NCI-H1092 treated with DMSO at 0.1 percent for 48 hours (cell line): ENCODE data around the gene LRMDA.
A peak's percentile ranks its signal among the peaks of the same experiment; 100 is the strongest.

Source experiments
- DNase-seq: peaks from one replicate; lab custom pipeline; 2025; lab: John Stamatoyannopoulos, UW

The LRMDA gene

DNA sequence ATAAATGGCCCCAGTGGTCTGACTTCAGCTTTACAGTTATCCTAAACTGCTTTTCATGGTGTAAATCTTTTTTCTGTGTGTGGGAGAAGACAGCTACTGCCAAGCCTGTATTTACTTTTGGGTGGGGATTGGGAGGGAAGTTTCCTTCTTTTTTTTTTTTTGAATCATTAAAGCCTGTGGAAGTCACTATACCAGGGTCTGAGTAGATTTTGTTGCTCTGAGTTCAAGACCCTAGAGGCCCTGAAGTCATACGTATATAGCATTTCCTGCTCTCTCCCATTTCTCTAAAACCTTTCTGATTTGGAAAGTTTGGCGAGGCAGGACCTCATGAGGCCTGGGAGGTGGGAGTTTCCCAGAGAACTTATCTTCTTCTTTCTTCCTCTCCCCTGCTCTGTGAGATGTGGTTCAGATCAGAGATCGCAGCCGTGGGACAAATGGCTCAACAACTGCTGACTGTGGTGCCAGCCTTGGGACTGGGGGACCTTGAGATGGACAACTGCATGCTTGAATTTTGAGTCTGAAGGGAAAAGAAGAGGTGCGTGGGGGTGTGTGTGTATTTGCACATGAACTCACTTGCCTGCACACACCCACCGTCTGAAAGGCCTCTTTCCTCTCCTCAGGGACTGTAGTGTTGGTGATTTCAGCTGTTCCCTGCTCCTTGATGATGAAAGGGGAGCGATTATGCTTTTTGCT is 18.1 kb downstream of the LRMDA start:
- DNase-seq, result no peak

DNA sequence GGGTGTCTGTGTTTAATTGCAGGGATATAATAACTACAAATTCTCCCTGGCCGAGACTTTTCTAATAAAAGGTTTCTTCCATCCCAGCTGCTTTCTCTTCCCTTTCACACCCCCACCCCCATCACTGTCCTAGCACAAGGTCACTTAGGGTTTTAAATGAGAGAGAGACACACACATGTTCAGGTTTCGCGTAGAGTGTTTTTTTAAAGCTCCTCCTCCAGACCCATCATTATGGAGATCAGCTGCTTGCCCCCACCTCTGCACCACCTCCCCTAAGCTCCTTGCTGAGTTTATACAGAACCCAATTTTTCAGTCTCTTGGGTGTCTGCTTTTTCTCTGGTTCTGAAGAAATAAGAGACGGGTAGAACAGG is 18.6 kb downstream of the LRMDA start:
- DNase-seq, result peak; percentile 8

- DNase-seq, result no peak
Measured at GRCh38 chr10:75450644-75451640, 19.5 kb downstream of the LRMDA start.

- DNase-seq, result no peak
Measured at GRCh38 chr10:75451831-75452230, 20.4 kb downstream of the LRMDA start.

DNA sequence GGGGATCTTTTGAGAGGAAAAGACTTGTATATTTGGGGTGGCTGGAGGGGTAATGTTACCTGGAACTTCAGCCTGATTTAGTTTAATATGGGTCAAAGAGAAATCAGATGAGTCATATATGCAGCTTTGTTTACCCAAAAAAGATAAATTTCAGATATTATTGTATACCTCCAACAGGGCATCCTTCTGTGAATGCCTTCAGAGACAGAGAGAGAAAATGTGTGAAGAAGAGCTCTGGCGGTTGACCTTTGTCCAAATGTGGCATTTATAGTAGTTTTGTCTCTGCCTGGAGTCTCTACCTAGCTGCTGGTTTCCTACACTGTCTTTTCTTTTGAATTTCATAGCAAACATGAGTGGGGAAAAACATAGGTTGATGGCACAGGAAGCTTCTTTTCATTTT is 21.6 kb downstream of the LRMDA start:
- DNase-seq, result no peak

- DNase-seq, result no peak
Measured at GRCh38 chr10:75456122-75456521, 24.7 kb downstream of the LRMDA start.

DNA sequence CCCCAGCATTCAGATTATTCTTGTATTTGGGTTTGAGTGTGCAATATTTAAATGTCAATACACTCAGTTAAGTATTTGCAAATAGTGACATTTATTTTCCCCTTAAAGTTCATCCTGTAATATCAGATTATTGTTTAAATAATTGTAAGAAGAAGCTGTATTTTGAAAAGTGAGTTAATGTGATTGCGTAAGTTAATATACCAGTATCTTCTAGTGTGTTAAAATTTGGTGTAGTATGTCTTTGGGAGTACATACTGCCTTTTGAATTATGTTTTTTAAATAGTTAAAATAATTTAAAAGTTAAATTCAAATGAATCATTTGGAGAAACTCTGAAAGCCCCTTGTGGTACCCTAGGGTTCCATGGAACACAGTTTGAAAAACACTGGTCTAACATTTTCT is 28.6 kb downstream of the LRMDA start:
- no peak for DNase-seq

DNA sequence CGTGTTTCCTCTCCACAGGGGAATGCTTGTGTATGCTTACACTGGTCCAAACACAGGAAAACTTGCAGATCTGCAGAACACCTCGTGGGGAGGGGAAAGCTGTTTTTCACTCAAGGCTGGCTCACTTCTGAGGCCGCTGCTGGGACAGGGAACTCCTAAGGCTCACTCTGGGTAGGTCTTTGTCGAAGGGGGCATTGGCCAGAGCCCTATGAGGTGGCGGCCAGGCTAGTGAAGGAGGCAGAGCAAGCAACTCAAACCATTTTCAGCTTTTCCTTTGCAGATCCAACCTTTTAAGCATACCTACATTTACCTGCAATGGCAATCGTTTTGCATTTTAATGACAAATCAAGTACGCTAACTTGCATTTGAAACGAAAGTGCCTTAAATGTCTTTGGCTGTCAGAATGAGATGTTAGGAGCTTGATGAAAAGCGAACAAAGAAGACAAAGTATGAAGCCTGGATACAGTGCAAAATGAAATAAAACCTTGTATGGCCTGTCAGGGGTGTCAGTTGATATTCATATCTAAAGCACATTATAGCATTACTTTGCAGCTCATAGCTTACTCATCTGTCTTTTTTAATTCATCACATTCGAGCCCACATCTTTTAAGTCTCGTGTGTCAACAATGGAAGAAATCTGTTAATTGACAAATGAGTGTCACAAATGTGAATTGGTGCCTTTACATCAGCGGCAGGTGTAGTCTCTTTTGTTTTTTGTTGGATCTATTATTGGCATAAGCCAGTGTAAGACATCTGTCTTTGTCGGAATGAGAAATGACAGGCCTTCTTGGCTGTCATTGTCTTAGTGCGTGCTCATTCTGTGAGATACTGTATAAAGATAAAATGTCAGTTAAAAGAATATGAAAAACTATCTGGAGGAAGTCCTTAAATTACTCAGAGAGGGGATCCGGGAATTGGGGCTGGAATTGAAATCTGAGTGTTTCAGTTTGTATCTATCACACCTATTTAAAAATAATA is 30.5 kb downstream of the LRMDA start:
- DNase-seq, result no peak

DNA sequence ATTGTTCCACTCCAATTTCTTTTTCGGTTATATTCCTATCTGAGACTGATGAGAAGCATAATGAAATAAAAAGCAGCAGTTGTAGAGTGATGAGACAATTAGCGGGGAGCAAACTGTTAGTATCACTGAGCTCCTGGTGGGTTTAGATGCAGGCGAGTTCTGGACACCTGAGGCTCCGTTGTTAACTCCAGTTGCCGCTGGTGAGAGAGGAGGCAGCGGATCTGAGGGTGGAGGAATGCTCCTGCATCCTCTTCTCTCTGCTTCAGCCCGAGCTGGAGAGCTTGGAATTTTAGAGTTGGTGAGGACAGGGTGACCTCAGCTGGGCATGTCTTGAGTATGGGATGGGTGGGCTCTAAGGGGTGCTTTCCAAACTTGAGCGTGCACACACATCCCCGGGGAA is 31.4 kb downstream of the LRMDA start:
- DNase-seq, result no peak

DNA sequence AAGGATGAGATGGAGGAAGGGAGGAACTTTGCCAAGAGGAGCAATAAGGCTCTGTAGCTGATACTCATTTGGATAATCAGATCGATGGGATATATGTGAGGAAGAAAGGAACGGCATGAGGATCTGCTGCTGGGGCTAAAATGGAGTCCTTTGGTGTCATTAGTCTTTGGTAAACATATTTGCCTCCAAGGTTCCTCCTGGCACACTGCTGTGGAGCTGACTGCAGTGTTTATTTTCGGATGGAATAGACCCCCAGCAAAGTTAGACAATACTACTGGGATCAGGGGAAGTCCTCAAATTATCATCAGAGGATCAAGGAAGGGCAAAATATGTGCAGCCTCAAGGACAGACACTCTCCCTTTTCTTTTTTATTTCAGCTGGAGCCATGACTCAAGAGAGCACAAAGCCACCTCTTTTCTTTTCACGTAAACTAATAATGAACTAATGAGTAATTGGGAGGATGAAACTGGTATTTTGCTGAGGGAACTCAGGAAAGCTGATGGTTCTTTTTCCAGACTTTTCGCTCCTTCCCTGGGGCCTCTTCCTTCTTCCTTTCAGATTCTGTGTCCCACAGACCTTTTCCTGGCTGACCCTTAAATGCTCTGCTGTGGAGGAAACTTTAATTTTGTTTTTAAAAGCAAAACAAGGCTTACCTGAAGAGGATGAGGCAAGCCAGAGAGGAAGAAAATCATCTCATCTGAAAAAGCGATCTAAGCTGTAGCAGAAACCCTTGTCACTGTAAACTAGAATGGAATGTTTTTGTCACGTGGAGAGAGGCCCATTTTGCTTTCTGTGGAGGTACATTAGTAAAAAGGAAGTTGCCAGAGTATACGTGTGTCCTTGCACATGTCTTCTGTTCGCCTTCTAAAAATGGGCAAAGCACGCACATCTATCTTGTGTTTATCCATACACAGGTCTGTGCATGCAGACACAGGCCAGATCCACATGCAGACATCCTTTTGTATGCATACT is 33.3 kb downstream of the LRMDA start:
- no peak for DNase-seq

DNA sequence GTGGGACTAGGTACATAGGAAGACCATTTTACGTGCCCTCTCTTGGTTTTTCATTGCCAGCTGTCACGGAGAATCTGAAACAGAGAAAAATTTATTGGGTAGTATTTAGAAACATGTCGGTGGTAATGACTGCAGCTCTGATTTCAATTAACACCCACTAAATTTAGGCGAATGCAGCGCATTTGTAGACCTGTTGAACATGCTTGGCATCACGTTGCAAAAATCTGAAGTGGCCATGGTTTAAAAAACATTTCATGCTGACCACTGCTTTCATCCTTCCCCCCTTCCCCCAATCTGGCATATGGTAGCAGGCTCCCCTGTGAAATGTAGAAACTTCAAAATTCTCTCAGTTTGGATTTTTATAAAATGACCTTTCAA is 34.0 kb downstream of the LRMDA start:
- DNase-seq, result no peak

GRCh38 chr10:75466001-75466400 is 34.6 kb downstream of the LRMDA start:
- DNase-seq, result no peak

GRCh38 chr10:75466886-75467285 is 35.5 kb downstream of the LRMDA start:
- no peak for DNase-seq

DNA sequence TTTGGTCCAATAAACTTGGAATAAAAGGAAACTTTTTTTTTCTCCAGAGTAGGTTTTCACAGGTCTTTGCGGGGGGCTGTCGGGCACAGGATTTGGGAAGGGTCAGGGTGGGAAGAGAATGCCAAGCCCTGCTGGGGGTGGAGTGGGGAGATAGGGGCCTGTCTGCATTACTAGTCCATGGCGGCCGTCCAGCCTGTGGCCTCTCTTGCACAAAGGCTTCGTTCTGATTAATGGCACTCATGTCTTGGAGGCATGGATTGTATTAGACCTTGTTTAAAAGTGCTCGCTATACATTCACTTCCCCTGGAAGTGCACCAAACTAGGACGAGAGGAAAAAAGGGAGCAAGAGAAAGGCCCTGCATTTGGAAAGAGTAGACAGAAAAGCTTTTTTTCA is 37.2 kb downstream of the LRMDA start:
- DNase-seq, result no peak

GRCh38 chr10:75469006-75469616 is 37.7 kb downstream of the LRMDA start:
- no peak for DNase-seq

DNA sequence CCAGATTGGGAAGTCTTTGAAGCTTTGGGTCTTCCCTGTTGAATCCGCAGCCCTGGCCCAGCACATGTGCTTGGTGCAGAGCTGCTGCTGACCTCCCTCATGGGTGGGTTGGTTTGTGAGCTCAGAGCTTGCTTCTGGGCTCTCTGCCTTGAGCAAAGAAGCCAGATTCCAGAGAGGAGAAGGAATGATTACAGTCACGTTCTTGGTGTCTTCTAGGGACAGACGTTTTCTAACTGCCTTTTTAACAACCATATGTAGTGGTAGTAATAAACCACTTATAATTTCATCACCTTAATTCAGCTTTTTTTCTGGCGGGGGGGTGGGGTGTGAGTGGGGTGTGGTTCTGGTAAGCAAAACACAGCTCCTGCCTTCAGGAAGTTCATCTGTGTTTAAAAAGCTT is 39.5 kb downstream of the LRMDA start:
- DNase-seq, result no peak

- DNase-seq, result no peak
Measured at GRCh38 chr10:75472685-75473084, 41.3 kb downstream of the LRMDA start.

DNA sequence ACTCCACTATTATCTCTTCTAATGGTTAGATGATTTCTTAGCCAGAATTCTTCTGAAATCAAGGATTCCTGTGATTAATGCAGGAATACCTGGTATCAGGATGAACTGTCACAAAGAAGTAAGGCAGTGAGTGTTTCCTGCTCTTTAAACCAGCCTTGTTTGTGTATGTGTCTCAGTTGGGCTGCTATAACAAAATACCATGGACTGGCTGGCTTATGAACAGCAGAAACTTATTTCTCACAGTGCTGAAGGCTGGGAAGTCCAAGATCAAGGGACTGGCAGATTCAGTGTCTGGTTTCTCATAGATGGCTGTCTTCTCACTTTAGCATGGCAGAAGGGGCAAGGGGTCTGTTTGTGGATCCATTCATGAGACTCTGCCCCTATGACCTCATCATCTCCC is 42.7 kb downstream of the LRMDA start:
- DNase-seq, result no peak

DNA sequence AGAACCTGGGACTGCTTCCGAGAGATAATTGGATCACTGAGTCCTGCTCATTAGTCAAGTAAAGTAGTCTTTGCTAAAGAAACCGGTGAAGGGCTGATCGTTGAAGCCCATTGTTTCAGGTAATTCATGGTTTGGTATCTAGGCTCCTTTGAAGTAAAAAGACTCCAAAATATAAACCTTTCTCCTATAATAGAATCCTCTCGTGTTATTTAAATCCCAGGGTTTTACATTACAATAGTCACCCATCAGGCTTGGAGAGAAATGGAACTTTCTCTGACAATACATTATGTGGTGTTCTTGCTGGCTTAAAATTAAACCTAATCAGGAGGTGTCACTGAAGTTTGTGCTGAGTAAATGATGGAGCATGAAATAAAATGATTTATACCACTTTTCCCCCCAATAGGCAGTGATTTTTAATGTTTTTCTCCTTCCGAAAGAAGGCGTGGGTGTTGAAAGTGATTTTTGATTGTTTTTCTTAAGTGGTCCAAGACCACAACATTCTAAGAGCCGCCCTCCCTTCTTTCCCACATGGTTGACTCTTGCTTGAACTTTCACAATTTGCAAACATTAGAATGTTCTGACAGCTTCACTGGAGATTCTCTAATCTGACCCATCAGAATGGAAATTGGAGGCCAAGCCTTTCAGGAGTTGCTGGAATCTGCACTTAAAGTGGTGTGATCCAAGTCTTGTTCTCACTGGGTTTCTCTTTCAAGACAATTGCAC is 44.2 kb downstream of the LRMDA start:
- DNase-seq, result no peak

GRCh38 chr10:75476569-75476968 is 45.1 kb downstream of the LRMDA start:
- no peak for DNase-seq
